NCI-H128 (cell line): ENCODE data around the gene GPR83.
"Not testable (repeated sequence)": the region's sequence is repeated elsewhere in the genome, so short reads cannot be mapped to it uniquely, and the experiment has no call there.

ENCODE experiments used
- DNase-seq: peaks from one replicate; lab custom pipeline; 2025; ENCODE audit not compliant: unreplicated experiment; lab: John Stamatoyannopoulos, UW

The GPR83 gene

GRCh38 chr11:94400839-94401772, at the start of gene GPR83:
GPR83 (minus strand) TSS chr11:94401419; CDS start chr11:94401247, 172 bp downstream.
- peak; percentile 18 for DNase-seq

DNA sequence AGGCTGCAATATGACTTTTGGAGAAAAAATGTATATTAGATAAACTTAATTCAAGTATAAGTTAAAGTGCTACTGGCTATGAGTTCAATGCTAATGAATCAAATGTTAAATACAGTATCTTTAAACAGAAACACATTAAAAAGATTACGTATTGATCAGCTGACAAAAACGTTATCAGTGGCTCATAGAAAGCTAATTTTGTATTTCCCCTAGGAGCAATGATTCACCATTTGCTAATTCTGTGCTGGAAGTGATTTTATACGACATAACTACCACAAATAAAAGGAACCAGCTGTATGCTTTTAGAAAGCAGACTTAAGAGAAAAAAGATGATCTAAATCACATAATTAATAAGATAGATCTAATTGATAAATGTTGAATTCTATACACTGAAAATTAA, 48.8 kb upstream of the GPR83 start:
- no peak for DNase-seq

- DNase-seq: no peak
Observed at GRCh38 chr11:94449437-94449836, 48.2 kb upstream of the GPR83 start.

DNA sequence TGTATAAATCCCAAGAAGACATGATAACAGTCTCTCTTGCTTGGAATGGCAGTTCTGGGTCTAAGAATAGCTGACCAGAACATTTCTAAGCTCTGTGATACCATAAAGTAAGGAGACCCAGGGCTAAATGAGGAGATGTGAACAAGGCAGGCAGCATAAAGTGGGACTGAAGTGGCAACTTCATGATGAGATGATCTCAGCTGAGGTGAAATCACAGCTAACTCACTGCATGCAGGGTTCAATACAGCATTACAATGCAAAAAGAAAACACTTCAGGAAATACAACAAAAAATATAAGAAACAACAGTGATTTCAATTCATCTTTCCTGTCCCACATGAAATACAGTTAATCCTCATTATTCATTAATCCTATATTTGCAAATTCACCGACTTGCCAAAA, 47.8 kb upstream of the GPR83 start:
- DNase-seq: no peak

DNA sequence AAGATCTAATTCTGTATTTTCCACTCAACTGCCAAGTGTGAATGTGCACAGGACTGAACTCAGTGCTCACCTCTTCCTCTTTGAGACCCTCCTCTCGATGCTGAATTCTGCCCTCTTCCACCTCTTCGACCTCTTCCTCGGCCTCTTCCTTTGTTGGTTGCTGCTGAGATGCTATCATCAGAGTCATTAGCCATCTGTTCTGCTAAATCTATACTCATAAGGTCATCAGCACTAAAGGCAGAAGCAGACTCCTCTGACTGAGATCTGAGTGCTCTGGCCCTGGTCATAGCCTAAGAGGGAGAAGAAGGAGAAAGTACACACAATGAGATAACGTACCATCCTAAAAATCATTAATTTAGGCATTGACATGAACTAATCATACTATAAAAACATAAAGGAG, 45.9 kb upstream of the GPR83 start:
- DNase-seq: no peak

- no peak for DNase-seq
Observed at GRCh38 chr11:94445641-94446040, 44.4 kb upstream of the GPR83 start.

- no peak for DNase-seq
Observed at GRCh38 chr11:94433049-94433448, 31.8 kb upstream of the GPR83 start.

DNA sequence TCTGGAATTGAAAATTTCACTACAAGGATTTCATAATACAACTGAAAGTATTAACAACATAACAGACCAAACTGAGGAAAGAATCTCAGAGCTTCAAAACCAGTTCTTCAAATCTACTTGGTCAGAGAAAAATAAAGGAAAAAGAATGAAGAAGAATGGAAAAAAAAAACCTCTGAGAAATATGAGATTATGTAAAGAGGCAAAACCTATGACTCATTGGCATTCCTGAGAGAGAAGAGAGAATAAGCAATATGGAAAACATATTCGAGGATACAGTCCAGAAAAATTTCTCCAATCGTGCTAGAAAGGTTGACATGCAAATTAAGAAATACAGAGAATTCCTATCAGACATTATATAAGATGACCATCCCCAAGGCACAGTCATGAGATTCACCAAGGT, 23.4 kb upstream of the GPR83 start:
- DNase-seq: no peak

GRCh38 chr11:94424011-94424410, 22.8 kb upstream of the GPR83 start:
- DNase-seq: no peak

- DNase-seq: no peak
Observed at GRCh38 chr11:94423507-94423906, 22.3 kb upstream of the GPR83 start.

DNA sequence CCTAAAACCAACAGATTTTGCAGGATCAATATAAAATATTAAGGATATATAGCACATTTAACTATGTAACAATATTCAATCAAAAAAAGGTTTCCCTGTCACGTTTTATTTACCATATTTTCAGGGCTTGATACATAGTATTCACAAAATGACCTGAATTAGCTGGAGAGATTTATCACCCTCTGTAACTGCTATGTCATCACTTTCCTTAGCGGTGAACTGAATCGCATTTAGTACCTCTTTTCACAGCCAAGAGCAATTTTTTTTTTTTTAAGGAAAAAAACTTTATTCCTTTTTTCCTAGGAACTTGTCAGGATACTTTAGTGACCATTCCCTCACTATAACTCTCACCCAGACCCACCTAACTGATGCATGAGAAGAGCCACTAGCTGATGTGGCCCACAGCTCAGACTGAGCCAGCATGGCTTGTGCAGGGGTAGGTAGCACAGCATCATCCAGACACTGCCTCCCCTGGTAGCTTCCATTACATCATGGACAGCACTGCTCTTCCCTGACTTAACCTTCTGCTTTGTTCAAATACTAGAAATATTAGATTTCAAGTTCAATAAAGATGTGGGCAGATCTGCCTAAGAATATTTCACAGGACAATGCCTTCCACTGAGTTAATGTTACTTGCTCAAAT, 17.0 kb upstream of the GPR83 start:
- DNase-seq: no peak

- no peak for DNase-seq
Observed at GRCh38 chr11:94417386-94417987, 16.3 kb upstream of the GPR83 start.

DNA sequence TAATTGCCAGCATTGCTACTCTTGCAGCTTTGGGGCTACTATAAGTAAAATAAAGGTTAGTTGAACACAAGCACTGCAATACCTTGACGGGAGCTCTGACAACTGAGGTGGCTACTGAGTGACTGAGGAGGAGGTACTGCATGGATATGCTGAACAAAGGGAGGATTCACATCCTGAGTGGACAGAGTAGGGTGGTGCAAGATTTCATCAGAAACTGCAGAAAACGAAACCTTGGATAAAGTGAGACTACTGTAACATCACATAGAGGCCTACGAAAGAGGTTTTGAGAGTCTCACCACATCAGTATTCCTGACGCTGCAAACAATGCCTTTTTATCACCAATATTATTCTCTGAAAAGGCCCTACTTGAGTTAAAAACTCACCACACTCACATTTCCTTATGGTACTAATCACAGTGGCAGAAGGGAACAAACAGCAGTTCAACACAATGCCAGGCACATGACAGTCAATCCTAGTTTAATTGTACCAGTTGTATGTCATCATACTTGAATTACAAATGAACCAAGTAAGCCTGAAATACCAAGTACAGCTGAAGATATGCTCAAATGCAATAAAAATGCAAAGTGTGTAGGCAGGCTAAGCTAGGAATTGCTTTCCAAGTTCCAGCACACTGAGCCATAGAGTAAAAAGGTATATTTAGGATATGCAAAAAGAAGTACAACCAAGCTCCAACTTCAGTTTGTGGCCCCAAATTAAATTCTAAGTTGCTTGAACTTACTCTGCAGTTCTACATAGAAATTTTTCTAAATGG, 4.0 kb upstream of the GPR83 start:
- no peak for DNase-seq

GRCh38 chr11:94402355-94402754, 1.1 kb upstream of the GPR83 start:
- DNase-seq: no peak

DNA sequence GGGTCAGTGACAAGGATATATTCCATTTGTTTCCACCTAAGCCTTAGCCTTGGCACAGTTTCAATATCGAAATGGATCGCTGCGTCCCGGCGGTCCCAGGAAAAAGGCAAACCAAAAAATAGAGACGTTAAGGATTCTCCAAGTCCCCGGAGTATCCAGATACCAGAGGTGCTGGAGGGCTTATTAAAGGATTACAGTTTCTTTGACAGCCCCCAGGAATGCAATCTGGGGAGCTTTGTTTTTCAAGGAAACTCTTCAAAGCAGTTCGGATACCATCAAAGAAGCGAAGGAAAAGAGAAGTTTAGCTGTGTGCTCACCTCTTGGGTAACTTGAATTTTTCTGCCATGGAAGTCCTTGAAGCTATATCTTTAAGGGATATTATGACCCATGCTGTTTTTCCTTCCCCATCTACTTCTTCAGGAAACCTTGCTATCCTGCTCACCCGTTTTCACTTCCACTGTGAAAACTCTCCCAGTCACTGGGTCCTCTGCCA, 600 bp upstream of the GPR83 start:
- no peak for DNase-seq

DNA sequence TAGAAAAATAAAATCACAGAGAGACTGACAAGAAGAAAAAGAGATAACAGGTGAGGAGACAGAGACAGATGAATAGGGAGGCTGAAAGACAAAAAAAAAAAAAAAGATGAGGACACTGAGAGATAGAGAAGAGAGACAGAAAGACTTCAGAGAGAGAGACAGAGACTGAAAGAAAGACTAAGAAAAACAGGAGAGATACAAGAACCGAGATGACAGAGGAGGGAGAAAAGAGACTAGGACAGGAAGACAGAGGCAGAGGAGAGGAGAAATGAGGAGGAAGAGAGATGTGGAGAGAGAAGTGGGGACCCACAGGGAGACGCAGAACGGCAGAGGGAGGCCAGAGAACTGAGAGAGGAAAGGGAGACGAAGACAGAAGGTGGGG, 771 bp downstream of the GPR83 start:
- no peak for DNase-seq

DNA sequence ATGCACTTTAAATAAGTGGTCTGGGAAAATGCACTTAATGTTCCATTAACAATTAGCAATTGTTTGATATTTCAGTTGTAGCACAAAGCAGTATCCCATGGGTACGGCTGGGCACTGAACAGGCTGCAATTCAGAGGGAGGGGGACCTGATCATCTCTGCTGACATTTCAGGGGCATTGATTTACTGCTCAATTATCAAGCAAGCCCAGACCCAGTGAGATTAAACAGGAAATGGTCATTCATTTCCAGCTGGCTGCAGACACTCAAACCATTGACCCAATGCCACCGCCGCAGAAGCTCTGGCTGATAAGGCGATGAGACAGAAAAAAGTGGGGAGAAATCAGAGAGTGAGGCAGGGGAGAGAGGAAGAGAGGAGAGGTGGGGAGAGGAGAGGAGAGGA, 1.2 kb downstream of the GPR83 start:
- DNase-seq: no peak

DNA sequence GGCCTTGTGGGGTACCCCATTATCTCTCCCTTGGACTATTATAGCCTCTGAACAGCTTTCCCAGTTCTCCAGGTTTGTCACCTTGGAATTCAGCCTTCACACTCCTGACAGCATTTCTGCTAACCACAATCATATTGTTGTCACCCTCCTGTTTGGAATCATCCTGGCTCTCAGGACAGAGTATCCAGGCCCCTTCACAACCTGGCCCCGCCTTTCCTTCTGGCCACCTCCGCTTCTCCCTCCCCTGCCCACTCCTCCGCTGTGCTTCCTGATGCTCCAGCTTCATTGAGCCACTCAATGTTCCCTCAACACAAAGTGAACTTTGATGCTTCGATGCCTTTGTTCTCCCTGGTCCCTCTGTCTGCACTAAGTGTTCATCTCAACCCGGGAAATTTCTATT, 3.1 kb downstream of the GPR83 start:
- no peak for DNase-seq

- DNase-seq: no peak
Observed at GRCh38 chr11:94396282-94396681, 4.9 kb downstream of the GPR83 start.

DNA sequence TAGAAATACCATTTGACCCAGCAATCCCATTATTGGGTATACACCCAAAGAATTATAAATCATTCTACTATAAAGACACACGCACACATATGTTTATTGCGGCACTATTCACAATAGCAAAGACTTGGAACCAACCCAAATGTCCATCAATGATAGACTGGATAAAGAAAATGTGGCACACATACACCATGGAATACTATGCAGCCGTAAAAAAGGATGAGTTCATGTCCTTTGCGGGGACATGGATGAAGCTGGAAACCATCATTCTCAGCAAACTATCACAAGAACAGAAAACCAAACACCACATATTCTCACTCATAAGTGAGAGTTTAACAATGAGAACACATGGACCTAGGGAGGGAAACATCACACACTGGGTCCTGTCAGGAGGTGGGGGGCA, 9.3 kb downstream of the GPR83 start:
- not testable (repeated sequence) for DNase-seq

DNA sequence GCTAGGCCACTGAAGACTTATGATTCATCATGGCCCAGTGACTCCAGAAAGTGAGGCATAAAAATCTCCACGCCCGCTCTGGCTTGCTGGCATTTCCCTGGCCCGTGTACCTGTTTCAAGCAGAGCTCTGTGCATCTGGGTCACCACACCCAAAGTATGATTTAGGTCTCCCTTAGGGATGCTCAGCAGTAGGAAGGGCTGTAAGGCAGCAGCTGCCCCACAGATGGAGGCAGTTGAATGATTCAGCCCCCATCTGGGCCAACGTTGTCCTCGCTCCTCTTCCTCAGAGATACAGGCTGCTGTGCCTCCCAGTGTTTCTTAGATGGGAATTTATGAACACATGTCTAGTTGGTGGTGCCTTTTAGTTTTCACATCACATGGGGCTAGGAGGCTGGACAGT, 21.6 kb downstream of the GPR83 start:
- DNase-seq: no peak
